Loucy (cell line): Measurements from ENCODE around the gene SLC4A3.

Experiments used
- H2AFZ ChIP-seq: fragments of 200-600 bp; sonication (generic); 2 replicates; pipeline ENCODE4 v1.6.0; 2016; ENCODE audit warnings: antibody characterized with exemption, mild to moderate bottlenecking, low read length, moderate library complexity
- H3F3A ChIP-seq: fragments of 200-600 bp; 2 replicates; pipeline ENCODE4 v1.6.0; 2016; ENCODE audit warnings: antibody characterized with exemption, low read depth, mild to moderate bottlenecking
- H3K27me3 ChIP-seq: fragments of 200-600 bp; sonication (generic); 2 replicates; pipeline ENCODE4 v1.6.1; 2014; ENCODE audit warnings: low read length, mild to moderate bottlenecking; ENCODE audit not compliant: insufficient read depth, poor library complexity, severe bottlenecking
- H3K36me3 ChIP-seq: fragments of 200-600 bp; sonication (generic); 2 replicates; pipeline ENCODE4 v1.6.1; 2016; ENCODE audit warnings: low read length; ENCODE audit not compliant: insufficient read depth
- H3K4me1 ChIP-seq: fragments of 200-600 bp; sonication (generic); 2 replicates; pipeline ENCODE4 v1.5.1; 2014; ENCODE audit warnings: low read length, mild to moderate bottlenecking; ENCODE audit not compliant: insufficient read depth, poor library complexity, severe bottlenecking
- H3K4me2 ChIP-seq: fragments of 200-600 bp; sonication (generic); 2 replicates; pipeline ENCODE4 v1.6.0; 2014; ENCODE audit warnings: antibody characterized with exemption, low read length, low read depth, mild to moderate bottlenecking; ENCODE audit not compliant: poor library complexity, severe bottlenecking
- H3K4me3 ChIP-seq: fragments of 200-600 bp; sonication (generic); 2 replicates; pipeline ENCODE4 v1.5.1; 2014; ENCODE audit warnings: low read length, mild to moderate bottlenecking, mixed read lengths; ENCODE audit not compliant: poor library complexity, severe bottlenecking
- H3K79me2 ChIP-seq: fragments of 200-600 bp; sonication (generic); 2 replicates; pipeline ENCODE4 v1.6.1; 2014; ENCODE audit warnings: low read length; ENCODE audit not compliant: insufficient read depth
- H3K9ac ChIP-seq: fragments of 200-600 bp; sonication (generic); 2 replicates; pipeline ENCODE4 v1.6.0; 2014; ENCODE audit warnings: mild to moderate bottlenecking, low read depth, low read length, moderate library complexity; ENCODE audit not compliant: poor library complexity, severe bottlenecking
- H3K9me2 ChIP-seq: fragments of 200-600 bp; sonication (generic); replicated peaks from 2 replicates; pipeline ENCODE4 v1.6.1; 2016; ENCODE audit warnings: low read depth, low read length, mixed read lengths
- H3K9me3 ChIP-seq: fragments of 200-600 bp; sonication (generic); 2 replicates; pipeline ENCODE4 v1.6.1; 2014; ENCODE audit warnings: mild to moderate bottlenecking, antibody characterized with exemption, low read length, low read depth; ENCODE audit not compliant: insufficient read depth
- H4K20me1 ChIP-seq: fragments of 200-600 bp; sonication (generic); 2 replicates; pipeline ENCODE4 v1.6.0; 2014; ENCODE audit warnings: antibody characterized with exemption, low read length, mild to moderate bottlenecking; ENCODE audit not compliant: insufficient read depth, poor library complexity, severe bottlenecking
- EZH2phosphoT487 ChIP-seq: fragments of 200-600 bp; IDR thresholded peaks from 2 replicates; pipeline ENCODE4 v1.6.1; 2018; ENCODE audit warnings: antibody characterized with exemption, mild to moderate bottlenecking, moderate library complexity, borderline replicate concordance
- TF ChIP-seq, protein P1 (sequence below): fragments of 200-600 bp; sonication (generic); conservative IDR thresholded peaks from 2 replicates; pipeline ENCODE4 v1.5.1; 2014; ENCODE audit warnings: mild to moderate bottlenecking, antibody characterized with exemption, low read length

The SLC4A3 gene

DNA sequence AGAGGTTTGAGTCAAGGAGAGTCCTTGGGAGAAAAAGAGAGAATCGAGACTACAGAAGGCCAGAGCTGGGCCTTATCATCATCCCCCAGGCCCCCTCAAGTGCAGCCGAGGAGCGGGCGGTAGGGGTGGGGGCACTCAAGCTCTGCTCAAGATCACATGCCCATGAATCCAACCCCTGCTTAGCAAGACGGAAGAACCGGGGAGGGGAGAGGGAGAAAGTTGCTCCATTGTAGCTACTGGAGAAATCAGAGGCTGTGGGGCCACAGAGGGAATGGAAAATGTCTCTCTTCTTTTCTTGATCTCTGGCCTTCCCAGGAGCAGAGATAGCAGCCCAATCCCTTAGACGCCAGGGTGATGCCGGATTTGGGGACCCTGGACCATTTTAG, 14.6 kb downstream of the SLC4A3 start:
- no peaks in the 10 kb centered on the region for H4K20me1 ChIP-seq
- no peaks in the 10 kb centered on the region for H3K27me3 ChIP-seq
- no peak overlapping the region for H3K4me3 ChIP-seq
- no peaks in the 10 kb centered on the region for H3F3A ChIP-seq
- no peak overlapping the region for H3K4me2 ChIP-seq
- no peaks in the 10 kb centered on the region for H3K79me2 ChIP-seq
- H2AFZ ChIP-seq = no peak overlapping the region
- TF ChIP-seq, protein P1, sequence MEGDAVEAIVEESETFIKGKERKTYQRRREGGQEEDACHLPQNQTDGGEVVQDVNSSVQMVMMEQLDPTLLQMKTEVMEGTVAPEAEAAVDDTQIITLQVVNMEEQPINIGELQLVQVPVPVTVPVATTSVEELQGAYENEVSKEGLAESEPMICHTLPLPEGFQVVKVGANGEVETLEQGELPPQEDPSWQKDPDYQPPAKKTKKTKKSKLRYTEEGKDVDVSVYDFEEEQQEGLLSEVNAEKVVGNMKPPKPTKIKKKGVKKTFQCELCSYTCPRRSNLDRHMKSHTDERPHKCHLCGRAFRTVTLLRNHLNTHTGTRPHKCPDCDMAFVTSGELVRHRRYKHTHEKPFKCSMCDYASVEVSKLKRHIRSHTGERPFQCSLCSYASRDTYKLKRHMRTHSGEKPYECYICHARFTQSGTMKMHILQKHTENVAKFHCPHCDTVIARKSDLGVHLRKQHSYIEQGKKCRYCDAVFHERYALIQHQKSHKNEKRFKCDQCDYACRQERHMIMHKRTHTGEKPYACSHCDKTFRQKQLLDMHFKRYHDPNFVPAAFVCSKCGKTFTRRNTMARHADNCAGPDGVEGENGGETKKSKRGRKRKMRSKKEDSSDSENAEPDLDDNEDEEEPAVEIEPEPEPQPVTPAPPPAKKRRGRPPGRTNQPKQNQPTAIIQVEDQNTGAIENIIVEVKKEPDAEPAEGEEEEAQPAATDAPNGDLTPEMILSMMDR = no peak
- no peak for TF ChIP-seq EZH2phosphoT487
- H3K4me1 ChIP-seq = peaks cover 4% of the 10 kb centered on the region
- H3K9me2 ChIP-seq = no peaks in the 10 kb centered on the region
- H3K9ac ChIP-seq = no peak overlapping the region
- H3K36me3 ChIP-seq = no peaks in the 10 kb centered on the region
- no peaks in the 10 kb centered on the region for H3K9me3 ChIP-seq

DNA sequence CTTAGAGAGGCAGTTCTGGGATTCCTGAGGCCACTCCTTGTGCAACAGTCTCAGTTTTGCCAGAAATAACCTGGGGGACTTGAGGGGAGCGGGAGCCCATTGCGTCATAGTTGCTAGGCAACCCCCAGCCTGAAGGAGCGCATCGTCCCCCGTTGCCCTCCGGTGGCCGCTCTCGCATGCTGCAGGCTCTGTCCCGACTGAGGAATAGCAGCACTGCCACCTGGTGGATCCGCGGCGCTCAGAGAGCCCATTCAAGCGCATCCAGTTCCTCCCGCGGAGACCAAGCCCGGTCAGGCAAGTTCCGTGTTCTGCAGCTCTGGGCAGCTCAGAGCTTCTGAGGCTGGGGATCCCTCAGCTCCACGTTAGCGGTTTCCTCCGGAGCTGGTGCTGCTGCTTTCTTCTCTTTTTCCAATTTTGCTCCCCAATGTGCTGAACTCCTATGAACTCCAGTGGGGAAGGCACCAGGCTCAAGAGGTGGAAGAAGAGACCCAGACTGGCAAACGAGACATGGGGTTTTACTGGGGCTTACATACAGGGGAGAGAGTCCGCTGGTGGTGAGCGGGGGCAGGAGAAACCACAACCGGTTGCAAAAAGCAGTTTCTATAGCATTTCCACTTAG, 15.1 kb downstream of the SLC4A3 start:
- Histone ChIP-seq H3K9me3 (no peaks in the 10 kb centered on the region), H3K27me3 (no peaks in the 10 kb centered on the region), H3K9me2 (no peaks in the 10 kb centered on the region), H3K9ac (peak overlapping the region; percentile 39), H2AFZ (peak overlapping the region; percentile 90), H3K4me3 (peak overlapping the region; percentile 49), H3K4me2 (peak overlapping the region; percentile 72), H3K36me3 (no peaks in the 10 kb centered on the region), H4K20me1 (no peaks in the 10 kb centered on the region), H3K79me2 (no peaks in the 10 kb centered on the region), H3K4me1 (peaks cover 4% of the 10 kb centered on the region), H3F3A (no peaks in the 10 kb centered on the region)
- TF ChIP-seq, protein P1 = peak; percentile 99
- no peak for TF ChIP-seq EZH2phosphoT487

DNA sequence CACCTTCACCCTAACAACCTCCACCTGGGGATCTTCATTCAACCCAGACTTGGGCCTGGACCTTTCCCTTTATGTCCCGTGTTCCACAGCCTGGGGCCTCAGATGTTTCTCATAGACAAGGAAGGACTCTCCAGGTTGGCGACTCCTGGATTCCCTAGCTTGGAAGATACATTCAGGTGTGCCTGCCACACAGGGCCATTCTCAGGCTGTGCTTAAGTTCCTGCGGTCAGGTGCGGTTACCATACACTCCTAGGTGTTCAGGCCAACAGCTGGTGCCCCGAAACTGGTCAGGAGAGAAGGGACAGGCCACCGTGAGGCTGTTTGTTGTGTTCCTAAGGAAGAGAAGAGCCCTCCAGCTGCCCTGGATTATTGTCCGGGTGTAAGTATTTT, 15.6 kb downstream of the SLC4A3 start:
- Histone ChIP-seq H3K36me3 (no peaks in the 10 kb centered on the region), H3K27me3 (no peaks in the 10 kb centered on the region), H3K9me2 (no peaks in the 10 kb centered on the region), H3F3A (no peaks in the 10 kb centered on the region), H3K4me3 (peak overlapping the region; percentile 49), H3K4me2 (peak overlapping the region; percentile 72), H3K4me1 (peaks cover 4% of the 10 kb centered on the region), H2AFZ (peak overlapping the region; percentile 90), H3K79me2 (no peaks in the 10 kb centered on the region), H3K9ac (peak overlapping the region; percentile 39), H3K9me3 (no peaks in the 10 kb centered on the region), H4K20me1 (no peaks in the 10 kb centered on the region)
- TF ChIP-seq, protein P1 = no peak
- no peak for TF ChIP-seq EZH2phosphoT487
